Heart left ventricle (tissue), 13 donors: ENCODE measurements around the gene USP12.

Experiments used
- POLR2A ChIP-seq, 2 donors: fragments of 450-650 bp; IDR thresholded peaks; one replicate each; pipeline ENCODE4 v1.6.1; 2017; ENCODE audit warnings: antibody characterized with exemption in 2 of 2, mild to moderate bottlenecking in 2 of 2, moderate library complexity in 2 of 2
- TF ChIP-seq, protein P1 (sequence below), 12 donors: fragments of 200-600 bp; sonication (generic) in 4 of 12; IDR thresholded peaks; one replicate each; pipeline versions ENCODE4 v1.5.0 to v1.8.0; 2018 to 2022; ENCODE audit warnings: antibody characterized with exemption in 12 of 12, mild to moderate bottlenecking in 5 of 12
- donor health status: ischemic (EF 13 %, LVEDD 7.1; RV severe dilation, severe dysfunction).
- donor health status: DM: no; HTN: yes; CAD: no.
- donor health status: DM: no; HTN: no; CAD: no.
- donor health status: ischemic (EF 25% LVEDD 6.9; RV normal size, moderate dysfunction).
- donor health status: ischemic (EF 25% LVEDD 5.7; RV mildly dilated, moderate dysfunction).
- donor health status: ischemic (EF 35%, LVEDD 5.7; RV mildly dilated, moderate dysfunction).
- donor health status: nonischemic (EF 11% LVEDD 7.7; RV severe dilation, severe dysfunction).
- donor health status: DM: yes; HTN: yes; CAD: no.
- donor health status: PGD.
- donor health status: ischemic (EF 29% LVEDD 5.4; RV normal size, mild dysfunction).
- donor health status: nonischemic (EF 23%, LVEDD 6.1; RV moderate dilation, normal function).

DNA sequence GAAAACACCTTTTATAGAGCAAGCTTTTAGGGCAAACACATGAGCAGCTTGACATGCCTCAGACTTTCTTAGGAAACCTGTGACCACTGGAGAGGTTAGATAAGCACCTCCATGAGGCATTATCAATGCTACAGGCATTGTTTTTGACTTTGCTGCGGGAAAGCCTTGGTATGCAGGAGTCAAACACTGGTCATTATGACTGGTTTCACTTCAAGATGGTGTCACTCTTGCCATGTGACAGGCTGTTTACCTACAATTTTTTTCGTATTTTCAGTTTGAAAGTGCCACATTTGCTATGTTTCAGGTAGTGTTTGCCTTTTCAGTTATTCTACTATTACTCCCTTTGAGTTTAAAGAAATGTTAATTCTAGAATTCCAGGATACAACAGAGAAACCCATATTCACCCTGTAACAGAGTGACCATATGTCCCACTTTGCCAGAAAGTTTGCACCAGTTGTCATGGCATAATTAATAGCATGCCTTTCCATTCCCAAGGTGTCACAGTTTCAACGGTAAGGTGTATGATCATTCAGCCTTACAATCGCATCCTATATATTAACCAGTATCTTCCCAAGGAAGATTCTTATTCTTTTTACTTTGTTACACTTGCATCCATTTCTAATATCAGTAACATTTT lies 33.0 kb downstream of the USP12 start:
- TF ChIP-seq, protein P1, sequence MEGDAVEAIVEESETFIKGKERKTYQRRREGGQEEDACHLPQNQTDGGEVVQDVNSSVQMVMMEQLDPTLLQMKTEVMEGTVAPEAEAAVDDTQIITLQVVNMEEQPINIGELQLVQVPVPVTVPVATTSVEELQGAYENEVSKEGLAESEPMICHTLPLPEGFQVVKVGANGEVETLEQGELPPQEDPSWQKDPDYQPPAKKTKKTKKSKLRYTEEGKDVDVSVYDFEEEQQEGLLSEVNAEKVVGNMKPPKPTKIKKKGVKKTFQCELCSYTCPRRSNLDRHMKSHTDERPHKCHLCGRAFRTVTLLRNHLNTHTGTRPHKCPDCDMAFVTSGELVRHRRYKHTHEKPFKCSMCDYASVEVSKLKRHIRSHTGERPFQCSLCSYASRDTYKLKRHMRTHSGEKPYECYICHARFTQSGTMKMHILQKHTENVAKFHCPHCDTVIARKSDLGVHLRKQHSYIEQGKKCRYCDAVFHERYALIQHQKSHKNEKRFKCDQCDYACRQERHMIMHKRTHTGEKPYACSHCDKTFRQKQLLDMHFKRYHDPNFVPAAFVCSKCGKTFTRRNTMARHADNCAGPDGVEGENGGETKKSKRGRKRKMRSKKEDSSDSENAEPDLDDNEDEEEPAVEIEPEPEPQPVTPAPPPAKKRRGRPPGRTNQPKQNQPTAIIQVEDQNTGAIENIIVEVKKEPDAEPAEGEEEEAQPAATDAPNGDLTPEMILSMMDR (IDR thresholded peaks at IDR 0.05): no peak
- TF ChIP-seq POLR2A (IDR thresholded peaks at IDR 0.05): no peak
